B cell (primary cell): Measurements from ENCODE around the gene EIF2B2.

Experiments used
- EZH2 ChIP-seq: IDR thresholded peaks from 2 replicates; pipeline ENCODE4 v1.6.1; 2012; ENCODE audit warnings: borderline replicate concordance, low read depth, mild to moderate bottlenecking, moderate library complexity, low read length; ENCODE audit not compliant: insufficient read depth, poor library complexity, severe bottlenecking
- TF ChIP-seq, protein P1 (sequence below): fragments of 200-600 bp; IDR thresholded peaks from one replicate; pipeline ENCODE4 v1.8.0; 2022; ENCODE audit warnings: antibody characterized with exemption, mild to moderate bottlenecking

DNA sequence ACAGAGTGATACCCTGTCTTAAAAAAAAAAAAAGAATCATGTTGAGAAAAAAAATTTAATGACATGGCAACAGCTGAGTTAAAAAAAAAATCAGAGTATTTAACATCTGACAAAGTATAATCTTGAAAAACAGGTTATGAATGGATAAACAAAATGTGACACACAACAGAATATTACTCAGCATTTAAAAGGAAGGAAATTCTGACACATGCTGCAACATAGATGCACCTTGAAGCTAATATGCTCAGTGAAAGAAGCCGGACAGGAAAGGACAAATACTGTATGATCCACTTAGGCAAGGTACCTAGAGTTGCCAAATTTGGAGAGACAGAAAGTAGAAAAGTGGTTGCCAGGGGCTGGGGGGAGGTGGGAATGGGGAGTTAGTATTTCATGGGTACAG lies 19.4 kb upstream of the EIF2B2 start:
- TF ChIP-seq, protein P1, sequence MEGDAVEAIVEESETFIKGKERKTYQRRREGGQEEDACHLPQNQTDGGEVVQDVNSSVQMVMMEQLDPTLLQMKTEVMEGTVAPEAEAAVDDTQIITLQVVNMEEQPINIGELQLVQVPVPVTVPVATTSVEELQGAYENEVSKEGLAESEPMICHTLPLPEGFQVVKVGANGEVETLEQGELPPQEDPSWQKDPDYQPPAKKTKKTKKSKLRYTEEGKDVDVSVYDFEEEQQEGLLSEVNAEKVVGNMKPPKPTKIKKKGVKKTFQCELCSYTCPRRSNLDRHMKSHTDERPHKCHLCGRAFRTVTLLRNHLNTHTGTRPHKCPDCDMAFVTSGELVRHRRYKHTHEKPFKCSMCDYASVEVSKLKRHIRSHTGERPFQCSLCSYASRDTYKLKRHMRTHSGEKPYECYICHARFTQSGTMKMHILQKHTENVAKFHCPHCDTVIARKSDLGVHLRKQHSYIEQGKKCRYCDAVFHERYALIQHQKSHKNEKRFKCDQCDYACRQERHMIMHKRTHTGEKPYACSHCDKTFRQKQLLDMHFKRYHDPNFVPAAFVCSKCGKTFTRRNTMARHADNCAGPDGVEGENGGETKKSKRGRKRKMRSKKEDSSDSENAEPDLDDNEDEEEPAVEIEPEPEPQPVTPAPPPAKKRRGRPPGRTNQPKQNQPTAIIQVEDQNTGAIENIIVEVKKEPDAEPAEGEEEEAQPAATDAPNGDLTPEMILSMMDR: no peak
- TF ChIP-seq EZH2: no peak
